NCI-H748 treated with DMSO at 0.1 percent for 48 hours (cell line): Measurements from ENCODE around the gene DYRK1A.
A peak's percentile ranks its signal among the peaks of the same experiment; 100 is the strongest.

ENCODE experiments used
- DNase-seq: peaks from one replicate; lab custom pipeline; 2025; lab: John Stamatoyannopoulos, UW

DYRK1A gene

GRCh38 chr21:37550618-37551330 lies 184.2 kb downstream of the DYRK1A start:
- no peak for DNase-seq

- no peak for DNase-seq
Observed at GRCh38 chr21:37551331-37551992, 184.9 kb downstream of the DYRK1A start.

GRCh38 chr21:37551993-37552355 lies 185.4 kb downstream of the DYRK1A start:
- DNase-seq = no peak

- no peak for DNase-seq
Observed at GRCh38 chr21:37552496-37553029, 186.0 kb downstream of the DYRK1A start.

GRCh38 chr21:37553078-37553481 lies 186.5 kb downstream of the DYRK1A start:
- no peak for DNase-seq

GRCh38 chr21:37554661-37555379 lies 188.2 kb downstream of the DYRK1A start:
- no peak for DNase-seq

GRCh38 chr21:37555672-37556261 lies 189.2 kb downstream of the DYRK1A start:
- no peak for DNase-seq

- no peak for DNase-seq
Observed at GRCh38 chr21:37557261-37557950, 190.8 kb downstream of the DYRK1A start.

GRCh38 chr21:37558676-37559211 lies 192.2 kb downstream of the DYRK1A start:
- no peak for DNase-seq

- DNase-seq = no peak
Observed at GRCh38 chr21:37560385-37560784, 193.8 kb downstream of the DYRK1A start.

- DNase-seq = no peak
Observed at GRCh38 chr21:37561506-37561905, 194.9 kb downstream of the DYRK1A start.

GRCh38 chr21:37561941-37562919 lies 195.7 kb downstream of the DYRK1A start:
- no peak for DNase-seq

- no peak for DNase-seq
Observed at GRCh38 chr21:37562920-37563640, 196.5 kb downstream of the DYRK1A start.

GRCh38 chr21:37563641-37564340 lies 197.2 kb downstream of the DYRK1A start:
- peak; percentile 83 for DNase-seq

GRCh38 chr21:37564341-37564923 lies 197.9 kb downstream of the DYRK1A start:
- peak; percentile 74 for DNase-seq

- DNase-seq = peak; percentile 71
Observed at GRCh38 chr21:37564924-37565529, 198.5 kb downstream of the DYRK1A start.

- no peak for DNase-seq
Observed at GRCh38 chr21:37565530-37566223, 199.1 kb downstream of the DYRK1A start.
